ENCODE measurements around the gene MED26. TPM values are rescaled to one million over a fixed set of nuclear protein-coding genes. Genes with fewer than 3 reads are reported as not detected.

Gene MED26
- total and polyA plus RNA-seq, 2 of the 13 experiments (the other 11 are each of a cell fraction or from before 2014, with no cell fraction given): 3.5 to 3.8 TPM

DNA sequence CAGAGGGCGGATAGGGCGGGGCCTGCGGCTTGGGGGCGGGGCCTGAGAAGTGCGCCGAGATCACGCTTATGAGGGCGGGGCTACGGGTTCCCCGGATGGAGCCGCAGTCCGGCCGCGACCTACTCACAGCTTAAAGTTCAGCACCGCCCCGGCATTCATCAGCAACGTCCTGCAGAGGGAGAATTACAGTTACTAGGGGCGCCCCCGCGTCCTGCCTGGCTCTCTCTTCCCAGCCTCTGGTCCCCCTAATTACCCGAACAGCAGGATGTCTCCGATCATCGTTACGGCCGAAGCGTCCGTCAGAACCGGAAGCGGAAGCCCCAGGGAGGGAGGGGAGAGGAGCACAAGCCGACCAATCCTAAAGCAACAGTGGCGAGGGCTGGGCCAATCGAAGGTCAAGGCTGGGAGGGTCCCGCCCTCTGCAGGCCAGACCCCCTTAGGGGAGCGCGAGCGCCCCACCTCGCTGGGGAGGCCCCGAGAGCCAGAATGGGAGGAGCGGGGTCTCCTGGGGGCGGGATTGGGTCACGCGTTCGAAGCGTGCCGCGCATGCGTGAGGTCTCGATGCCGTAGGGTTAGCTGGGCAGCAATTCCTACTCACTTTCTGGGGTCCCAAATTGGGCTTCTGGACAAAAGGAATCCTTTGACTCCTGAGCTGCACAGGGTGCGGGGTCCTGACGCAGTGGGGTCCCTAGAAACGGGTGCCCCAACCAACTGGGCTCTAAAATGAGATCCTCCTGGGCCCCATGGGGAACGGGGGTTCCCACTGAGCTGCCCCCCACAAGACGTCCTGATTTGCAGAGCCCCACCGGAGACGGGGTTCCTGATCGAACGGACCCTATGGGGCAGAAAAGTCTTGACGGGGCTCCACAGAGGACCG, 32.1 kb upstream of the MED26 start, which contains the start of gene SMIM7 (continued):
- TF ChIP-seq, protein P1, sequence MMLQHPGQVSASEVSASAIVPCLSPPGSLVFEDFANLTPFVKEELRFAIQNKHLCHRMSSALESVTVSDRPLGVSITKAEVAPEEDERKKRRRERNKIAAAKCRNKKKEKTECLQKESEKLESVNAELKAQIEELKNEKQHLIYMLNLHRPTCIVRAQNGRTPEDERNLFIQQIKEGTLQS (CRISPR knock-in tag; IDR thresholded peaks at IDR 0.05): no peak
- no peak; a peak in 2 of 4 replicates for TF ChIP-seq KLF16 (CRISPR knock-in tag; IDR thresholded peaks at IDR 0.05)
- TF ChIP-seq, protein P2, sequence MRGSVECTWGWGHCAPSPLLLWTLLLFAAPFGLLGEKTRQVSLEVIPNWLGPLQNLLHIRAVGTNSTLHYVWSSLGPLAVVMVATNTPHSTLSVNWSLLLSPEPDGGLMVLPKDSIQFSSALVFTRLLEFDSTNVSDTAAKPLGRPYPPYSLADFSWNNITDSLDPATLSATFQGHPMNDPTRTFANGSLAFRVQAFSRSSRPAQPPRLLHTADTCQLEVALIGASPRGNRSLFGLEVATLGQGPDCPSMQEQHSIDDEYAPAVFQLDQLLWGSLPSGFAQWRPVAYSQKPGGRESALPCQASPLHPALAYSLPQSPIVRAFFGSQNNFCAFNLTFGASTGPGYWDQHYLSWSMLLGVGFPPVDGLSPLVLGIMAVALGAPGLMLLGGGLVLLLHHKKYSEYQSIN (CRISPR knock-in tag; IDR thresholded peaks at IDR 0.05; ENCODE audit: borderline replicate concordance): no peak
- no peak for TF ChIP-seq ZNF354B (CRISPR knock-in tag; IDR thresholded peaks at IDR 0.05)
- no peak; the same call in 1 of the 2 replicates for TF ChIP-seq ZNF589 (CRISPR knock-in tag; conservative IDR thresholded peaks at IDR 0.05)
- TF ChIP-seq RNF2 (conservative IDR thresholded peaks at IDR 0.05; ENCODE audit: low read depth): 0 out of 2 replicates have a peak, but pooled peaks have one; percentile 25
- TF ChIP-seq, protein P3, sequence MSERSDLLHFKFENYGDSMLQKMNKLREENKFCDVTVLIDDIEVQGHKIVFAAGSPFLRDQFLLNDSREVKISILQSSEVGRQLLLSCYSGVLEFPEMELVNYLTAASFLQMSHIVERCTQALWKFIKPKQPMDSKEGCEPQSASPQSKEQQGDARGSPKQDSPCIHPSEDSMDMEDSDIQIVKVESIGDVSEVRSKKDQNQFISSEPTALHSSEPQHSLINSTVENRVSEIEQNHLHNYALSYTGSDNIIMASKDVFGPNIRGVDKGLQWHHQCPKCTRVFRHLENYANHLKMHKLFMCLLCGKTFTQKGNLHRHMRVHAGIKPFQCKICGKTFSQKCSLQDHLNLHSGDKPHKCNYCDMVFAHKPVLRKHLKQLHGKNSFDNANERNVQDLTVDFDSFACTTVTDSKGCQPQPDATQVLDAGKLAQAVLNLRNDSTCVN (CRISPR knock-in tag; IDR thresholded peaks at IDR 0.05; ENCODE audit: borderline replicate concordance): no peak
- no peak for TF ChIP-seq ZMYM3 (CRISPR knock-in tag; IDR thresholded peaks at IDR 0.05)
- TF ChIP-seq NFE2 (CRISPR knock-in tag; IDR thresholded peaks at IDR 0.05): no peak
- TF ChIP-seq, protein P4, sequence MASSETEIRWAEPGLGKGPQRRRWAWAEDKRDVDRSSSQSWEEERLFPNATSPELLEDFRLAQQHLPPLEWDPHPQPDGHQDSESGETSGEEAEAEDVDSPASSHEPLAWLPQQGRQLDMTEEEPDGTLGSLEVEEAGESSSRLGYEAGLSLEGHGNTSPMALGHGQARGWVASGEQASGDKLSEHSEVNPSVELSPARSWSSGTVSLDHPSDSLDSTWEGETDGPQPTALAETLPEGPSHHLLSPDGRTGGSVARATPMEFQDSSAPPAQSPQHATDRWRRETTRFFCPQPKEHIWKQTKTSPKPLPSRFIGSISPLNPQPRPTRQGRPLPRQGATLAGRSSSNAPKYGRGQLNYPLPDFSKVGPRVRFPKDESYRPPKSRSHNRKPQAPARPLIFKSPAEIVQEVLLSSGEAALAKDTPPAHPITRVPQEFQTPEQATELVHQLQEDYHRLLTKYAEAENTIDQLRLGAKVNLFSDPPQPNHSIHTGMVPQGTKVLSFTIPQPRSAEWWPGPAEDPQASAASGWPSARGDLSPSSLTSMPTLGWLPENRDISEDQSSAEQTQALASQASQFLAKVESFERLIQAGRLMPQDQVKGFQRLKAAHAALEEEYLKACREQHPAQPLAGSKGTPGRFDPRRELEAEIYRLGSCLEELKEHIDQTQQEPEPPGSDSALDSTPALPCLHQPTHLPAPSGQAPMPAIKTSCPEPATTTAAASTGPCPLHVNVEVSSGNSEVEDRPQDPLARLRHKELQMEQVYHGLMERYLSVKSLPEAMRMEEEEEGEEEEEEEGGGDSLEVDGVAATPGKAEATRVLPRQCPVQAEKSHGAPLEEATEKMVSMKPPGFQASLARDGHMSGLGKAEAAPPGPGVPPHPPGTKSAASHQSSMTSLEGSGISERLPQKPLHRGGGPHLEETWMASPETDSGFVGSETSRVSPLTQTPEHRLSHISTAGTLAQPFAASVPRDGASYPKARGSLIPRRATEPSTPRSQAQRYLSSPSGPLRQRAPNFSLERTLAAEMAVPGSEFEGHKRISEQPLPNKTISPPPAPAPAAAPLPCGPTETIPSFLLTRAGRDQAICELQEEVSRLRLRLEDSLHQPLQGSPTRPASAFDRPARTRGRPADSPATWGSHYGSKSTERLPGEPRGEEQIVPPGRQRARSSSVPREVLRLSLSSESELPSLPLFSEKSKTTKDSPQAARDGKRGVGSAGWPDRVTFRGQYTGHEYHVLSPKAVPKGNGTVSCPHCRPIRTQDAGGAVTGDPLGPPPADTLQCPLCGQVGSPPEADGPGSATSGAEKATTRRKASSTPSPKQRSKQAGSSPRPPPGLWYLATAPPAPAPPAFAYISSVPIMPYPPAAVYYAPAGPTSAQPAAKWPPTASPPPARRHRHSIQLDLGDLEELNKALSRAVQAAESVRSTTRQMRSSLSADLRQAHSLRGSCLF (CRISPR knock-in tag; IDR thresholded peaks at IDR 0.05; ENCODE audit: borderline replicate concordance): no peak
- TF ChIP-seq CHCHD3 (CRISPR knock-in tag; IDR thresholded peaks at IDR 0.05): peak; percentile 71; the same call in 1 of the 2 replicates
- TF ChIP-seq ZNF749 (CRISPR knock-in tag; IDR thresholded peaks at IDR 0.05; ENCODE audit: borderline replicate concordance): no peak
- TF ChIP-seq POGZ (CRISPR knock-in tag; IDR thresholded peaks at IDR 0.05): peak; percentile 65; the same call in 1 of the 2 replicates
- TF ChIP-seq RAD21 (CRISPR knock-in tag; IDR thresholded peaks at IDR 0.05): no peak; the same call in 1 of the 2 replicates
- TF ChIP-seq SRSF1 (optimal IDR thresholded peaks at IDR 0.05; ENCODE audit: low read depth, low read length): peak; percentile 8
- no peak for TF ChIP-seq FOXA1 (IDR thresholded peaks at IDR 0.05)
- 0 out of 2 replicates have a peak, but pooled peaks have one; percentile 26 for TF ChIP-seq FOXA1 (CRISPR knock-in tag; IDR thresholded peaks at IDR 0.05)
- TF ChIP-seq ZNF644 (CRISPR knock-in tag; IDR thresholded peaks at IDR 0.05; ENCODE audit: low read depth): no peak
- TF ChIP-seq PLRG1 (conservative IDR thresholded peaks at IDR 0.05): no peak
- no peak for TF ChIP-seq ZNF256 (CRISPR knock-in tag; conservative IDR thresholded peaks at IDR 0.05)
